GM10266 (cell line): ENCODE measurements around the gene SIGLEC7.
A peak's percentile ranks its signal among the peaks of the same experiment; 100 is the strongest.
"Not testable (repeated sequence)": the region's sequence is repeated elsewhere in the genome, so short reads cannot be mapped to it uniquely, and the experiment has no call there.

Experiments used
- DNase-seq: peaks from one replicate; pipeline ENCODE4 v3.0.0; 2012; ENCODE audit errors: extremely low spot score
- CTCF ChIP-seq: IDR thresholded peaks from 2 replicates; pipeline ENCODE4 v1.5.1; 2012; ENCODE audit warnings: mild to moderate bottlenecking, low read depth; ENCODE audit not compliant: control insufficient read depth, insufficient read depth; ENCODE audit errors: missing control alignments

The SIGLEC7 gene

GRCh38 chr19:51168564-51169282 is 26.6 kb downstream of the SIGLEC7 start:
- no peak for TF ChIP-seq CTCF

GRCh38 chr19:51169283-51169918 is 27.3 kb downstream of the SIGLEC7 start:
- DNase-seq: not testable (repeated sequence)
- TF ChIP-seq CTCF: peak; percentile 90

More at GRCh38 chr19:51168564-51169282, 26.6 kb downstream of the SIGLEC7 start:
- DNase-seq: no peak

GRCh38 chr19:51172223-51172622 is 30.1 kb downstream of the SIGLEC7 start:
- no peak for DNase-seq
- TF ChIP-seq CTCF: no peak

- no peak for TF ChIP-seq CTCF
- no peak for DNase-seq
These were observed 31.6 kb downstream of the SIGLEC7 start for GRCh38 chr19:51173681-51174080.

- no peak for TF ChIP-seq CTCF
- DNase-seq: no peak
These were observed 37.2 kb downstream of the SIGLEC7 start for GRCh38 chr19:51179256-51179655.

- TF ChIP-seq CTCF: no peak
- DNase-seq: no peak
These were observed 39.3 kb downstream of the SIGLEC7 start for GRCh38 chr19:51181377-51181912.

GRCh38 chr19:51181913-51182419 is 39.9 kb downstream of the SIGLEC7 start:
- DNase-seq: no peak
- TF ChIP-seq CTCF: no peak
